NCI-H1048 (cell line): ENCODE data around the gene NR4A1.

ENCODE experiments used
- DNase-seq: peaks from one replicate; lab custom pipeline; 2025; lab: John Stamatoyannopoulos, UW

The NR4A1 gene

DNA sequence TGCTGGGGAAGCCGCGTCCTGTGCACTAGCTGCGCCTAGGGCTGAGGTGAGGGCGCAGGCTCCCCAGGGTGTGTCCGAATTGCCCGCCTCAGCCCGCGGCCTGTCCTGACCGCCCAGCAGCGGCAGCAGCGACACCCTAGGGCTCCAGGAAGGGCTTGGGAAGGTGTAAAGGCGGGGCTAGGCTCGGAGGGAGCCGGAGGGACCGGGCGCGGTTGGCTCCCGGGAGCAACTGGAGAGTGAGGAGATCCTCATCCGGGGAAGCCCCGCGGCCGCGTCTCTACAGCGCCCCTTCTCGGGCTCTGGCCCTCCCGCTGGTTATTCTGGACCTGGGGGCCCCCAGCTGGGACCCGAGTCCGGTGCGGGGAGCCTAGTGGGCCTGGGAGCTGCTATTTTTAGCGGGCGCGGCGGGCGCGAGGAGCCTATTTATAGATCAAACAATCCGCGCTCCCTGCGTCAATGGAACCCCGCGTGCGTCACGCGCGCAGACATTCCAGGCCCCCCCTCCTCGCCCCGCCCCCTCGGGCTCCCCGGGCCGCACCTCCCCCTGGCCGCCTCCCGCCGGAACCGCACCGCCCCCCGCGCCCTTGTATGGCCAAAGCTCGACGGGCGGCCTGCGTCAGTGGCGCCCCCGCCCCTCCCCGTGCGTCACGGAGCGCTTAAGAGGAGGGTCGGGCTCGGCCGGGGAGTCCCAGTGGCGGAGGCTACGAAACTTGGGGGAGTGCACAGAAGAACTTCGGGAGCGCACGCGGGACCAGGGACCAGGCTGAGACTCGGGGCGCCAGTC, at the start of gene NR4A1:
NR4A1 (plus strand) TSS at position 685 of the 784 bp plus-strand sequence. CDS start 2,887 bp downstream, outside the sequence.
- DNase-seq = peak; percentile 88

DNA sequence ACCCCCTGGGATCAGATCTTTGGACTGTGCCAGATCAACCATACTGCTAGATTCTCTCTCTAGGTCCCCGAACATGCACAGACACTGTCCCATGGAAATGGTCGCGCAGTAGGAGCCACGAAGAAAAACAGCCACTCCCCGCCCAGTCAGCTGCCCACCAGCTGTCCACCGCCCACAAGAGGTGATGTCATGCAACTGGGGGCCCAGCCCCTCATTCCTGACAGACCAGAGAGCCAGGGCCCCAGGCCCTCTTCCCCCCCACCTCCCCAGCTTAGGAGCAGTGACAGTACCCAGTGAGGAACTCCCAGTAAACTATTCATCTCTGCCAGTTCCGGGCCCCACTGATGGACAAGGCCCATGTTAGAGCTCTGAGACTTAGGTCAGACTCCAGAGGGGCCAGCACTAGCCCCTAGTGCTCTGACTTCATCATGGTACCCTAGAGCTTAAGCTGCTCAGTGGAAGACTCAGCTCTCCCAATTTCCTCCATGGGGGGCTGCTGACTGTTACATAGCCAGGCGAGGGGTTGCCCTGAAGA, 48.2 kb upstream of the NR4A1 start:
- DNase-seq = no peak

DNA sequence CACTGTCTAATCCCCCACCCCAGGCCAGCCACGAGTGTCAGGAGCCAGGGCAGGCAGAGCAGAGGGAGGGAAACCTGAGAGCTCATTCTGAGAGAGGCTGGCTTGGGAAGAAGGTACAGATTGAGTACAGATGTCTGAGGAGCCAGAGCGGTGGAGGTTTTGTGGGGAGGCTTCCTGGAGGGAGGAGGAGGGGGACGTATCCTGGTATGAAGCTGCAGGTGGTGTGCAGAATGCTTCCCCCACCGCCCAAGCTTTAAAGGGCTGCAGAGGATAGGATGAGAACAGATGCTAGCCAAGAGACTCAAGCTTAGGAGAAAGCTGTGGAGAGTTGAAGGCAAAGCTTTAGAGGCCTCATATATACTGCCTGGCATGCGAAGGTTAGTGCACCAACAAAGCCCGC, 47.7 kb upstream of the NR4A1 start:
- DNase-seq = no peak

DNA sequence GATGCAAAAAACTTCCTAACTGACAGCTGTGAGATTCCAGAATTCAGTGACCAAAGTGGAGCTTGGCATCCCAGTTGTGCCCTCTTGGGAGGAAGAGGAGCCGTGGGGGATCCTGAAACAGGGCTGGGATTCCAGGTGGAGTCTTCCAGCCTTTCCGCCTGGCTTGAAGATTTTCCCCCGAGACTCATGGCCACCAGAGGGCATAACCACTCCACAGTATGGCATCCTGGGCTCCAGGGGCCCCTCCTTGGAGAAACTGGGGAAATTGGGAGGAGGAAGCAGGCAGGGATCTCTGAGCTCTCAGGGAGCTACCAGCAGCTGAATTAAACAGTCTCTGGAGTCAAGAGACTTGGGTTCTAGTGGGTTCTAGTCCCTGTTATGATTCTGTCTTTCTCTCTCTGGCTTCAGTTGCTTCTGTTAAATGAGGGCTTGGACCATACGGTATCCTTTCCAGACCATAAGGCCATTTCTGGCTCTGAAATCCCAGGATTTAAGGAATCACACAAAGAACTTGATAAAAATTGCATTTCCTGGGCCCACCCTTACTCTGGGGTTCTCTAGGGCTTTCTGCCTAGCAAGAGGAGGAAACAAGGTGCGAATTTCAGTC, 47.1 kb upstream of the NR4A1 start:
- no peak for DNase-seq

GRCh38 chr12:52005218-52005902, 45.9 kb upstream of the NR4A1 start:
- DNase-seq = no peak

- no peak for DNase-seq
Measured at GRCh38 chr12:52005903-52006703, 45.1 kb upstream of the NR4A1 start.

DNA sequence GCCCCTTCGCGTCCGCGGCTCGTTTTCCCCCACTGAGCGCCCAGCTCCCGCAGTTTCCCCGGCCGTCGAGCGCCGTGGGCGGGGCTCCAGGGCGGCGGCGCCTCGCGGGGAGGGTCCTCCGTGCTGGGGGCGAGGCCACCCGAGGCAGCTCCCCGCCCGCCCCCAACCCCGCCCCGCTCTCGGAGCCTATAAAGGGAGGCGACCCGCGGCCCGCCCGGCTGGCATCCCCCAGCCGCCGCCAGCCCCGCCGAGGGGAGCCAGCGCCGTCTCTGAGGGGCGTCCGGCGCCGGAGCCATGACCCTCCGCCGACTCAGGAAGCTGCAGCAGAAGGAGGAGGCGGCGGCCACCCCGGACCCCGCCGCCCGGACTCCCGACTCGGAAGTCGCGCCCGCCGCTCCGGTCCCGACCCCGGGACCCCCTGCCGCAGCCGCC, 44.5 kb upstream of the NR4A1 start, which contains the start of gene TAMALIN:
TAMALIN (plus strand) TSS at position 221 of the 432 bp plus-strand sequence; CDS start at position 295, 74 bp downstream.
- peak; percentile 62 for DNase-seq

DNA sequence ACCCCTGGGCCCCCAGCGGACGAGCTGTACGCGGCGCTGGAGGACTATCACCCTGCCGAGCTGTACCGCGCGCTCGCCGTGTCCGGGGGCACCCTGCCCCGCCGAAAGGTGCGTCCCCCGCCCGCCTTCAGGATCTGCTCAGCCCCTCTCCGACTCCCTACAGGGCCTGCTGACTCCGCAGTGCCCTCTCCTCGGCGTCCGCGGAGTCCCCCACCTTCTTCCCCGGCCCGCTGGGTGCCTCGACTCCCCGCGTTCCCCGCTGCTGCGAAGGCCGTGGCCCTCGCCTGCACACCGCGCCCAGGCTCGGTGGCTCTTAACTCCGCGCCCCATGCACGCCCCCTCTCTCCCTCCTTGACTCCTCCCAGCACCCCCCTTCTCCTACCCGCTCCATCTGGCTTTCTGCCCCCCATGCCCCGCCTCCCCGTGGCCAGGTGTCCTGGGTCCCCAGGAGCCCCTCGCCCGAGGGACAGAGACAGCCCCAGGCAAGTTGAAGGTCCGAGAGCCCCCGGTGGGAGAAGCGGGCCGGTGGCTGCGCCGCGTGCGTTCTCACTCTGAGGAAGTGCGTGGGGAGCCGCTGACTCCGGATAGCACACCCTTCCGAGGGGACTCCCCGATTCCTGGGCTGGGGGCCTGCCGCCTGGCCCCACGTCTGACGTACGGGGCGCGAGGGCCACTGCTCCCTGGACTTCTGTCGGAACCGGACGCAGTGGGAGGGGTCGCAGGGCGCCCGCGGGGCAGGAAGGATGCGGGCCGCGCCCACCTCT, 43.9 kb upstream of the NR4A1 start:
- DNase-seq = no peak

DNA sequence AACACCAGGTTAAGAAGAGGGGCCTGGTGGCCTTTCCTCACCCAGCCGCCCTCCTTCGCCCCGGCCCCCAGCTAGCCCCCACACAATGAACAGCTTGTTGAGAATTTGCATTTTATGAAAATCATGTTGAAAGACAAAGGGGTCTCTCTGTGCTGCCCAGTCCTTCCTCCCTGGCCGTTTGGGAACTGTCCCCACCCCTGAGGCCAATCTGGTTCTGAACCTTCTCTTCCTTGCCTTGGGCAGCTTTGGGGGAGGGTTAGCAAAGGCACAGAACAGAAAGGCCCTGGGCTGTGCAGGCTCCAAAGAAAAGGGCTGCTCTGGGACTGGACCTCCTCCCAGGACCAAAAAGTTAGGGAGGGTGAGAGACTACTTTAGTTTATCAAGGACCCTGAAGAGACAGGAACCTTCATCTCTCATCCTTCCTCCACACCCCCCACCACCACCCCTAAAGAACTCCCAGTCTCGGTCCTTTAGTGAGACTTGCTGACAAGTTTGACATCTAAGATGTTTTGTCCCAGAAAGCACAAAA, 43.2 kb upstream of the NR4A1 start:
- peak; percentile 43 for DNase-seq

GRCh38 chr12:52009081-52009751, 42.0 kb upstream of the NR4A1 start:
- DNase-seq = no peak

DNA sequence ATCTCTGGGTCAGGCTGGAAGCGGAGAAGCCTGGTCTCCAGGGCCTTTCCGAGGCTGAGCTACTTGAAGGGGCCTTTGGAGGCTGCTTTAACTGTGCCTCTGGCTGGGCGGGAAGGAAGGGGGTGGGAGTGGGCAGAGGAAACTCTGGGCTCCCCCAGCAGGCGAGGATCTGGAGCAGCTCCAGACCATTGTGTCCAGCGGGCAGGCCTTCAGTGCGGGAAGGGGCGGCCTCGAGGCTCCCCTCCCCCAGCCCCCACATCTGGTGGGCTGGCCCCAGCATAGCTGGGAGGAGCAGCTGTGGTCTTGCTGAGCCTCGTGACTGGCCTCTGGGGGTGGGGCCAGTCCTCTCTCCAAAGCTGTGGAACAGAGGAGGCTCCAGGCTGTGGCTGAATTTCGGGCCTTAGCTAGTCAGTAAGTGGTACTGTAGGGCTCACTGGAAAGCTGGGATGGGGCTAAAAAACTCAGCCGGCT, 41.1 kb upstream of the NR4A1 start:
- no peak for DNase-seq

DNA sequence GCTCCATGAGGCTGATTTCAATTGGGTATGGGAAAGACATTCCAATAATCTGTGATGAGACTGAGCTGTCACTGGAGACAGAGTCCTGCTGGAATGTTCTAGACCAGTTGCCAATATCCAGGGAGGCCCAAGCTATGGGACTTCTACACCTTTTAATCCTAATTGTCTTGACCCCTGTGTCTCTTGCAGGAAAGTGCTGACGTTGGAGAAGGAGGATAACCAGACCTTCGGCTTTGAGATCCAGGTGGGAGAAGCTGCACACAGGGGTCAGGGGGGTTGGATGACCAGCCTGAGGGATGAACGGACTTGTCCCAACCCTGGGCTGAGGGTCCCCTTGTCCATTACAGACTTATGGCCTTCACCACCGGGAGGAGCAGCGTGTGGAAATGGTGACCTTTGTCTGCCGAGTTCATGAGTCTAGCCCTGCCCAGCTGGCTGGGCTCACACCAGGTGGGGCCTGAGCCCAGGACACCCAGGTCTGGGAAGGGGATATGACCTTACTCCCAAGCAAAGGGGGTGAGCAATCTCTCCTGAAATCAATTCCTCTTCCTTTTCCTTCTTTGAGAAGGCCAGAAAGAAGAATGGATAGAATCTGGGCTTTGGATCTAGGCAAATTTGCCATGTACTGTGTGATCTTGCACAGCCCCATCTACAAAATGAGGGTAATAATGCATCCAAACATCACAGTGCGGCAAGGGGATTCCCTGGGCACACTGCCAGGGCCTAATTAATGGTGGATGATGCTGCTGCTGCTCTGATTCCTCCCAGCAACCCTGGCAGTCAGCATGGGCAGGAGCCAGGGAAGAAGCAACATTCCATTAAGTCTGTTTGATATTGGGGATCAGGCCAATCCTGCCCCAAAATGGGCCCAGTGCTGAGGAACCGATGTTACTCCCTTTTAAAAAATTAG, 40.3 kb upstream of the NR4A1 start:
- no peak for DNase-seq

GRCh38 chr12:52011602-52012214, 39.5 kb upstream of the NR4A1 start:
- no peak for DNase-seq

GRCh38 chr12:52013626-52014310, 37.5 kb upstream of the NR4A1 start:
- DNase-seq = no peak

- DNase-seq = no peak
Measured at GRCh38 chr12:52014567-52015530, 36.4 kb upstream of the NR4A1 start.

- DNase-seq = no peak
Measured at GRCh38 chr12:52015532-52016041, 35.7 kb upstream of the NR4A1 start.
